MM.1S (cell line): ENCODE results near the gene PGLYRP3.

Experiments used
- DNase-seq: peaks from one replicate; pipeline ENCODE4 v3.0.0-alpha.2; 2015
- H2AFZ ChIP-seq: fragments of 300-600 bp; sonication (generic); 2 replicates; pipeline ENCODE4 v1.6.0; 2016; ENCODE audit warnings: antibody characterized with exemption, low read length
- H3F3A ChIP-seq: fragments of 300-600 bp; sonication (generic); 2 replicates; pipeline ENCODE4 v1.6.1; 2016; ENCODE audit warnings: mild to moderate bottlenecking, antibody characterized with exemption, low read length, moderate library complexity, mixed read lengths; ENCODE audit not compliant: insufficient read depth
- H3K27ac ChIP-seq: fragments of 300-600 bp; sonication (generic); 2 replicates; pipeline ENCODE4 v1.5.1; 2016; ENCODE audit warnings: mild to moderate bottlenecking, low read length
- H3K27me3 ChIP-seq: fragments of 300-600 bp; sonication (generic); replicated peaks from 2 replicates; pipeline ENCODE4 v1.6.0; 2016; ENCODE audit warnings: low read length; ENCODE audit not compliant: insufficient read depth
- H3K36me3 ChIP-seq: fragments of 300-600 bp; sonication (generic); replicated peaks from 2 replicates; pipeline ENCODE4 v1.6.1; 2016; ENCODE audit warnings: mild to moderate bottlenecking, low read length, mixed read lengths; ENCODE audit not compliant: insufficient read depth
- H3K4me1 ChIP-seq: fragments of 300-600 bp; sonication (generic); 2 replicates; pipeline ENCODE4 v1.6.1; 2016; ENCODE audit warnings: low read length, mixed read lengths
- H3K4me2 ChIP-seq: fragments of 300-600 bp; sonication (generic); 2 replicates; pipeline ENCODE4 v1.6.0; 2016; ENCODE audit warnings: low read depth, low read length
- H3K4me3 ChIP-seq: fragments of 300-600 bp; sonication (generic); 2 replicates; pipeline ENCODE4 v1.5.1; 2016; ENCODE audit warnings: low read length, mixed read lengths
- H3K79me2 ChIP-seq: fragments of 300-600 bp; sonication (generic); 2 replicates; pipeline ENCODE4 v1.6.1; 2016; ENCODE audit warnings: mixed run types, low read length, mixed read lengths
- H3K9ac ChIP-seq: fragments of 300-600 bp; sonication (generic); 2 replicates; pipeline ENCODE4 v1.6.1; 2016; ENCODE audit warnings: low read length, mixed read lengths
- H3K9me2 ChIP-seq: fragments of 300-600 bp; sonication (generic); replicated peaks from 2 replicates; pipeline ENCODE4 v1.6.1; 2016; ENCODE audit warnings: mild to moderate bottlenecking, low read length, mixed read lengths; ENCODE audit not compliant: insufficient read depth
- H3K9me3 ChIP-seq: fragments of 300-600 bp; sonication (generic); replicated peaks from 2 replicates; pipeline ENCODE4 v1.6.1; 2016; ENCODE audit warnings: mild to moderate bottlenecking, low read length, mixed read lengths; ENCODE audit not compliant: insufficient read depth
- H4K20me1 ChIP-seq: fragments of 300-600 bp; sonication (generic); 2 replicates; pipeline ENCODE4 v1.6.1; 2016; ENCODE audit warnings: mild to moderate bottlenecking, low read length, moderate library complexity, mixed read lengths; ENCODE audit not compliant: insufficient read depth
- CTCF ChIP-seq: fragments of 300-600 bp; sonication (generic); IDR thresholded peaks from 2 replicates; pipeline ENCODE4 v1.5.1; 2016; ENCODE audit warnings: antibody characterized with exemption, low read length, mixed read lengths
- EZH2 ChIP-seq: fragments of 300-600 bp; sonication (generic); optimal IDR thresholded peaks from 2 replicates; pipeline ENCODE3; 2017; ENCODE audit warnings: low read depth, mild to moderate bottlenecking, antibody characterized with exemption, low read length, mixed read lengths
- EZH2phosphoT487 ChIP-seq: fragments of 300-600 bp; sonication (generic); IDR thresholded peaks from 2 replicates; pipeline ENCODE4 v1.6.1; 2018; ENCODE audit warnings: antibody characterized with exemption, low read length

Gene PGLYRP3

GRCh38 chr1:153343811-153344717 lies 31.3 kb upstream of the PGLYRP3 start:
- TF ChIP-seq EZH2 = no peak
- TF ChIP-seq EZH2phosphoT487 = no peak
- TF ChIP-seq CTCF = no peak
- no peaks in the 10 kb centered on the region for H3K9me3 ChIP-seq
- H3K4me2 ChIP-seq = peak overlapping the region; percentile 21; the same call in 1 of the 2 replicates
- H3K9ac ChIP-seq = no peak overlapping the region
- H4K20me1 ChIP-seq = no peaks in the 10 kb centered on the region
- no peak overlapping the region for H3K4me3 ChIP-seq
- peak; percentile 56 for DNase-seq
- H2AFZ ChIP-seq = peak overlapping the region; percentile 45
- peaks cover 29% of the 10 kb centered on the region for H3K4me1 ChIP-seq
- no peaks in the 10 kb centered on the region for H3K27me3 ChIP-seq
- no peaks in the 10 kb centered on the region for H3K36me3 ChIP-seq
- peaks cover 10% of the 10 kb centered on the region; the same call in 1 of the 2 replicates for H3F3A ChIP-seq
- no peaks in the 10 kb centered on the region for H3K79me2 ChIP-seq
- H3K27ac ChIP-seq = peak overlapping the region; percentile 42; the same call in 1 of the 2 replicates
- no peaks in the 10 kb centered on the region for H3K9me2 ChIP-seq

- H3F3A ChIP-seq = peaks cover 10% of the 10 kb centered on the region; the same call in 1 of the 2 replicates
- H3K27ac ChIP-seq = peak overlapping the region; percentile 42; the same call in 1 of the 2 replicates
- H3K36me3 ChIP-seq = no peaks in the 10 kb centered on the region
- H3K4me3 ChIP-seq = no peak overlapping the region
- H4K20me1 ChIP-seq = no peaks in the 10 kb centered on the region
- H3K79me2 ChIP-seq = no peaks in the 10 kb centered on the region
- no peak for DNase-seq
- 0 out of 2 replicates have a peak overlapping the region, but pooled peaks have one; percentile 16 for H2AFZ ChIP-seq
- TF ChIP-seq EZH2 (no peak), CTCF (no peak), EZH2phosphoT487 (no peak)
- H3K9ac ChIP-seq = no peak overlapping the region
- no peaks in the 10 kb centered on the region for H3K9me2 ChIP-seq
- no peaks in the 10 kb centered on the region for H3K9me3 ChIP-seq
- H3K4me1 ChIP-seq = peaks cover 29% of the 10 kb centered on the region
- no peaks in the 10 kb centered on the region for H3K27me3 ChIP-seq
- H3K4me2 ChIP-seq = peak overlapping the region; percentile 21; the same call in 1 of the 2 replicates
These were observed 30.4 kb upstream of the PGLYRP3 start for GRCh38 chr1:153343040-153343681.

- Histone ChIP-seq H4K20me1 (no peaks in the 10 kb centered on the region), H3K4me3 (no peak overlapping the region), H2AFZ (no peak overlapping the region), H3K36me3 (no peaks in the 10 kb centered on the region), H3K9me3 (no peaks in the 10 kb centered on the region), H3K9me2 (no peaks in the 10 kb centered on the region), H3K27me3 (no peaks in the 10 kb centered on the region), H3K79me2 (no peaks in the 10 kb centered on the region), H3K4me2 (no peak overlapping the region), H3K9ac (no peak overlapping the region), H3F3A (peaks cover 10% of the 10 kb centered on the region; the same call in 1 of the 2 replicates), H3K27ac (no peak overlapping the region), H3K4me1 (peaks cover 29% of the 10 kb centered on the region)
- TF ChIP-seq CTCF (no peak), EZH2phosphoT487 (no peak), EZH2 (no peak)
- DNase-seq = no peak
These were observed 29.4 kb upstream of the PGLYRP3 start for GRCh38 chr1:153342178-153342577.
